SK-N-SH (cell line): ENCODE data around the gene RHOA.

Experiments used
- EP300 ChIP-seq, 2 experiments: IDR thresholded peaks; 2 replicates each; pipeline versions ENCODE4 v1.4.0 to v1.6.1; 2012; ENCODE audit warnings: borderline replicate concordance in 1 of 2, low read depth in 1 of 2, low read length in 1 of 2
- EZH2phosphoT487 ChIP-seq: fragments of 200-600 bp; sonication (generic); IDR thresholded peaks from 2 replicates; pipeline ENCODE4 v1.6.1; 2017; ENCODE audit warnings: low read depth, mixed run types, mild to moderate bottlenecking, antibody characterized with exemption, moderate library complexity, borderline replicate concordance
- FOXM1 ChIP-seq: IDR thresholded peaks from 2 replicates; pipeline ENCODE4 v1.4.0; 2012; ENCODE audit warnings: low read depth, mild to moderate bottlenecking
- GABPA ChIP-seq: IDR thresholded peaks from 2 replicates; pipeline ENCODE4 v1.4.0; 2012; ENCODE audit warnings: low read depth, mild to moderate bottlenecking
- MXI1 ChIP-seq: IDR thresholded peaks from 2 replicates; pipeline ENCODE4 v1.6.1; 2012; ENCODE audit warnings: mild to moderate bottlenecking, low read depth, low read length, improper control_type of control experiment
- NRF1 ChIP-seq: IDR thresholded peaks from 2 replicates; pipeline ENCODE4 v1.6.1; 2012; ENCODE audit warnings: low read depth, mild to moderate bottlenecking, low read length
- RFX5 ChIP-seq: IDR thresholded peaks from 2 replicates; pipeline ENCODE4 v1.6.1; 2012; ENCODE audit warnings: mild to moderate bottlenecking, improper control_type of control experiment, low read length
- SIN3A ChIP-seq: IDR thresholded peaks from 2 replicates; pipeline ENCODE4 v1.6.1; 2012; ENCODE audit warnings: low read depth, mild to moderate bottlenecking, low read length, moderate library complexity, borderline replicate concordance
- SMC3 ChIP-seq: IDR thresholded peaks from 2 replicates; pipeline ENCODE4 v1.6.1; 2012; ENCODE audit warnings: low read depth, low read length, improper control_type of control experiment
- YY1 ChIP-seq: IDR thresholded peaks from 2 replicates; pipeline ENCODE4 v1.4.0; 2012; ENCODE audit warnings: low read depth, mild to moderate bottlenecking
- TF ChIP-seq, protein P1 (sequence below): fragments of 200-600 bp; sonication (generic); IDR thresholded peaks from 2 replicates; pipeline ENCODE4 v1.6.1; 2017; ENCODE audit warnings: antibody characterized with exemption, mild to moderate bottlenecking, moderate library complexity
- TF ChIP-seq, protein P2 (sequence below): IDR thresholded peaks from 2 replicates; pipeline ENCODE4 v1.4.0; 2012; ENCODE audit warnings: low read depth

DNA sequence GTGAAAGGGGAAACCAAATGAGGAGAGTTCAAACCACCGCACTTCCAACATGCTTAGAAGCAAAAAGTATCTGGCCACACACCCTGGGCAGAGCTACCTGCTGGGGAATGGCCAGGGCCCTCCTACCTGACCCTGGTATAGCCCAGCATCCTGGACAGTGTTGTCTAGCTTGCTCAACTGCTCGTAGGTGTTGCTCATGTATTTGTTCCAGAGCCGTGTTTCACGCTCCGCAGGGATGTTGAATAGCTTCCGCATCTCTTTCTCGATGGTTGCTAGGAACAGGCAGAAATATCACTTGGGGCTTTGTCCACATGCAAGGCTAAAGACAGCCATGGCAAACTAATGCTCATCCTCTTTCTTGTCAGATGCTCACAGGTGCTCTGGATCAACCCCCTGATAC lies 87.0 kb downstream of the RHOA start:
- TF ChIP-seq, protein P1, sequence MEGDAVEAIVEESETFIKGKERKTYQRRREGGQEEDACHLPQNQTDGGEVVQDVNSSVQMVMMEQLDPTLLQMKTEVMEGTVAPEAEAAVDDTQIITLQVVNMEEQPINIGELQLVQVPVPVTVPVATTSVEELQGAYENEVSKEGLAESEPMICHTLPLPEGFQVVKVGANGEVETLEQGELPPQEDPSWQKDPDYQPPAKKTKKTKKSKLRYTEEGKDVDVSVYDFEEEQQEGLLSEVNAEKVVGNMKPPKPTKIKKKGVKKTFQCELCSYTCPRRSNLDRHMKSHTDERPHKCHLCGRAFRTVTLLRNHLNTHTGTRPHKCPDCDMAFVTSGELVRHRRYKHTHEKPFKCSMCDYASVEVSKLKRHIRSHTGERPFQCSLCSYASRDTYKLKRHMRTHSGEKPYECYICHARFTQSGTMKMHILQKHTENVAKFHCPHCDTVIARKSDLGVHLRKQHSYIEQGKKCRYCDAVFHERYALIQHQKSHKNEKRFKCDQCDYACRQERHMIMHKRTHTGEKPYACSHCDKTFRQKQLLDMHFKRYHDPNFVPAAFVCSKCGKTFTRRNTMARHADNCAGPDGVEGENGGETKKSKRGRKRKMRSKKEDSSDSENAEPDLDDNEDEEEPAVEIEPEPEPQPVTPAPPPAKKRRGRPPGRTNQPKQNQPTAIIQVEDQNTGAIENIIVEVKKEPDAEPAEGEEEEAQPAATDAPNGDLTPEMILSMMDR = no peak
- no peak for TF ChIP-seq SIN3A
- no peak for TF ChIP-seq SMC3
- no peak for TF ChIP-seq MXI1
- TF ChIP-seq YY1 = no peak
- TF ChIP-seq EP300 (IDR thresholded peaks at IDR 0.05; ENCODE audit: borderline replicate concordance in 1 of 2, low read depth in 1 of 2, low read length in 1 of 2) = no peak
- TF ChIP-seq EZH2phosphoT487 = no peak
- TF ChIP-seq NRF1 = no peak
- no peak for TF ChIP-seq GABPA
- no peak for TF ChIP-seq RFX5
- no peak for TF ChIP-seq FOXM1
- TF ChIP-seq, protein P2, sequence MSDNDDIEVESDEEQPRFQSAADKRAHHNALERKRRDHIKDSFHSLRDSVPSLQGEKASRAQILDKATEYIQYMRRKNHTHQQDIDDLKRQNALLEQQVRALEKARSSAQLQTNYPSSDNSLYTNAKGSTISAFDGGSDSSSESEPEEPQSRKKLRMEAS = no peak
